NB4 (cell line): ENCODE results near the gene HTR7.
"Not testable (repeated sequence)": the region's sequence is repeated elsewhere in the genome, so short reads cannot be mapped to it uniquely, and the experiment has no call there.

ENCODE experiments used
- DNase-seq: peaks from one replicate; pipeline ENCODE4 v3.0.0; 2010; ENCODE audit warnings: low read depth
- H3K4me3 ChIP-seq: one replicate; pipeline ENCODE4 v1.5.1; 2011; ENCODE audit warnings: mild to moderate bottlenecking, low read depth, low read length, moderate library complexity
- MAX ChIP-seq: IDR thresholded peaks from 2 replicates; pipeline ENCODE4 v1.6.1; 2011; ENCODE audit warnings: low read depth, low read length
- MYC ChIP-seq: IDR thresholded peaks from 2 replicates; pipeline ENCODE4 v1.6.1; 2011; ENCODE audit warnings: low read depth, low read length
- POLR2A ChIP-seq: IDR thresholded peaks from 2 replicates; pipeline ENCODE4 v1.6.1; 2011; ENCODE audit warnings: mild to moderate bottlenecking; ENCODE audit not compliant: insufficient read length; ENCODE audit errors: extremely low read depth
- TF ChIP-seq, protein P1 (sequence below): IDR thresholded peaks from one replicate; pipeline ENCODE4 v1.5.1; 2012; ENCODE audit warnings: low read depth, low read length

HTR7 gene

DNA sequence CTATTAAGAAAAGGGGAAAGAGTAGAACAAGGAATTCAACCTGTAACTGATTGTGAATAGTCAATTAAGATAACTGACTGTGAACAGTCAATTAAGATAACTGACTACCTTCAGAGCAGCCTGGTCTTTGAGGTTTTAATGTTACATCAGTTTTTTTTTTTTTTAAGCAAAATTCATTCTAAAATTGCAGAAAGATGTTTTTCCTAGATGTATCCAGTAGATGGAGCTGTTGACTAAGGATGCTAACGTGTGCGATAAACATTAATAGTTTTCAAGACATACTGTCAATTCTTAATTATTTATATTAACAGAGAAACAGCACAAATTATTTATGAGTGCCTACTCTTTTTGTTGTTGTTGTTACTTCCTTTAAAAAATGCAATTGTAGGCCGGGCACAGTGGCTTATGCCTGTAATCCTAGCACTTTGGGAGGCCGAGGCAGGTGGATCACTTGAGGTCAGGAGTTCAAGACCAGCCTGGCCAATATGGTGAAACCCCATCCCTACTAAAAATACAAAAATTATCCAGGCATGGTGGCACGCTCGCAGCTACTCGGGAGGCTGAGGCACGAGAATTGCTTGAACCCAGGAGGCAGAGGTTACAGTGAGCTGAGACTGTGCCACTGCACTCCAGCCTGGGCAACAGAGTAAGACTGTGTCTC is 22.4 kb upstream of the HTR7 start:
- peak; percentile 56 for DNase-seq
- not testable (repeated sequence) for H3K4me3 ChIP-seq
- TF ChIP-seq, protein P1, sequence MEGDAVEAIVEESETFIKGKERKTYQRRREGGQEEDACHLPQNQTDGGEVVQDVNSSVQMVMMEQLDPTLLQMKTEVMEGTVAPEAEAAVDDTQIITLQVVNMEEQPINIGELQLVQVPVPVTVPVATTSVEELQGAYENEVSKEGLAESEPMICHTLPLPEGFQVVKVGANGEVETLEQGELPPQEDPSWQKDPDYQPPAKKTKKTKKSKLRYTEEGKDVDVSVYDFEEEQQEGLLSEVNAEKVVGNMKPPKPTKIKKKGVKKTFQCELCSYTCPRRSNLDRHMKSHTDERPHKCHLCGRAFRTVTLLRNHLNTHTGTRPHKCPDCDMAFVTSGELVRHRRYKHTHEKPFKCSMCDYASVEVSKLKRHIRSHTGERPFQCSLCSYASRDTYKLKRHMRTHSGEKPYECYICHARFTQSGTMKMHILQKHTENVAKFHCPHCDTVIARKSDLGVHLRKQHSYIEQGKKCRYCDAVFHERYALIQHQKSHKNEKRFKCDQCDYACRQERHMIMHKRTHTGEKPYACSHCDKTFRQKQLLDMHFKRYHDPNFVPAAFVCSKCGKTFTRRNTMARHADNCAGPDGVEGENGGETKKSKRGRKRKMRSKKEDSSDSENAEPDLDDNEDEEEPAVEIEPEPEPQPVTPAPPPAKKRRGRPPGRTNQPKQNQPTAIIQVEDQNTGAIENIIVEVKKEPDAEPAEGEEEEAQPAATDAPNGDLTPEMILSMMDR, result peak; percentile 52

- TF ChIP-seq, protein P1, result no peak
- TF ChIP-seq MAX (no peak), MYC (no peak), POLR2A (no peak)
- H3K4me3 ChIP-seq, result no peak overlapping the region
- DNase-seq, result no peak
Measured at GRCh38 chr10:90879062-90879461, 21.2 kb upstream of the HTR7 start.

GRCh38 chr10:90872648-90873020 is 14.8 kb upstream of the HTR7 start:
- TF ChIP-seq, protein P1, result no peak
- TF ChIP-seq POLR2A, result no peak
- TF ChIP-seq MYC, result no peak
- no peak for TF ChIP-seq MAX
- DNase-seq, result no peak
- H3K4me3 ChIP-seq, result peak overlapping the region; percentile 95

- DNase-seq, result peak; percentile 87
- peak within 1 kb of the TSS; percentile 95 for H3K4me3 ChIP-seq
- peak; percentile 30; the same call in 1 of the 2 replicates for TF ChIP-seq MYC
- no peak; the same call in 1 of the 2 replicates for TF ChIP-seq MAX
- TF ChIP-seq POLR2A, result peak; percentile 81
- TF ChIP-seq, protein P1, result no peak
Measured at GRCh38 chr10:90871766-90872647, 14.2 kb upstream of the HTR7 start, which contains the start of gene RPP30. Gene RPP30 (plus strand): TSS chr10:90871974. CDS start chr10:90871987, 13 bp downstream.

DNA sequence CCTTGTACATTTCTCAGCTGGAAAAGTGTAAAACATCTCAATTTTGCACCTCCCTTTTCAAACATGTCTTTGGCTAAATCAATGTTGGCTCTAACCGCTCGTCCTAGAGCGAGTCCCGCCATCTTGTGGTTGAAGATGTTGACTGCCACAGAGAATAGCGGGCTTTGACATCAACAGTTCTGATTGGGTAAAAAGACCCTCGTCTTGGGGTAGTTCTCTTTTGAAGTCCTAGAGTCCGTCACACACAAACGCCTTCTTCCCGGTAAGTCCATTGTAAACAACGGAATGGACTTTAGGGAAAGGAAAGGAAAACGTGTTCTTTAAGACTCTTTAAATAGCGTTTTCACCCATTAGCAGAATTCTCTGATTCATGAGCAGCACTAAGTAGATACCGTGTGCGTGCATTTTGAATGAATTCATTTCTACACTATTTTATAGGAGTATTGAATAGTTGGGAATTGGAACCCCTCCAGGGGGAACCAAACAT is 13.5 kb upstream of the HTR7 start:
- peak overlapping the region; percentile 95 for H3K4me3 ChIP-seq
- DNase-seq, result peak; percentile 85

More for the DNA sequence above, 13.5 kb upstream of the HTR7 start:
- TF ChIP-seq MAX, result 0 out of 2 replicates have a peak, but pooled peaks have one; percentile 1
- TF ChIP-seq POLR2A, result no peak
- TF ChIP-seq MYC, result no peak
- TF ChIP-seq, protein P1, result peak; percentile 34
